GM18867 (cell line): ENCODE results near the gene PTPN14.

Source experiments
- ATAC-seq: cut with Tn5 transposase; IDR thresholded peaks from one replicate; pipeline ENCODE4 v1.9.1; 2021; ENCODE audit warnings: mild to moderate bottlenecking, moderate library complexity; ENCODE audit not compliant: unreplicated experiment

PTPN14 gene

GRCh38 chr1:214439352-214440119 is 111.9 kb downstream of the PTPN14 start:
- ATAC-seq: peak; percentile 95

- ATAC-seq: peak; percentile 25
These were observed 112.9 kb downstream of the PTPN14 start for GRCh38 chr1:214438530-214438929.

- no peak for ATAC-seq
These were observed 113.3 kb downstream of the PTPN14 start for GRCh38 chr1:214438075-214438474.

GRCh38 chr1:214435867-214436266 is 115.5 kb downstream of the PTPN14 start:
- no peak for ATAC-seq

- ATAC-seq: no peak
These were observed 119.2 kb downstream of the PTPN14 start for GRCh38 chr1:214432245-214432644.

- ATAC-seq: no peak
These were observed 121.2 kb downstream of the PTPN14 start for GRCh38 chr1:214429951-214430770.

- ATAC-seq: peak; percentile 97
These were observed 123.5 kb downstream of the PTPN14 start for GRCh38 chr1:214427871-214428277.

GRCh38 chr1:214426426-214426812 is 125.0 kb downstream of the PTPN14 start:
- ATAC-seq: no peak

GRCh38 chr1:214425716-214426425 is 125.5 kb downstream of the PTPN14 start:
- no peak for ATAC-seq

- no peak for ATAC-seq
These were observed 126.3 kb downstream of the PTPN14 start for GRCh38 chr1:214425101-214425500.

- no peak for ATAC-seq
These were observed 128.4 kb downstream of the PTPN14 start for GRCh38 chr1:214423045-214423444.

GRCh38 chr1:214422137-214422671 is 129.2 kb downstream of the PTPN14 start:
- ATAC-seq: no peak

GRCh38 chr1:214420833-214421232 is 130.6 kb downstream of the PTPN14 start:
- no peak for ATAC-seq

GRCh38 chr1:214420341-214420740 is 131.1 kb downstream of the PTPN14 start:
- ATAC-seq: no peak

GRCh38 chr1:214419650-214420049 is 131.8 kb downstream of the PTPN14 start:
- no peak for ATAC-seq

GRCh38 chr1:214418391-214418790 is 133.0 kb downstream of the PTPN14 start:
- ATAC-seq: peak; percentile 32

GRCh38 chr1:214417545-214418210 is 133.7 kb downstream of the PTPN14 start:
- no peak for ATAC-seq

- ATAC-seq: no peak
These were observed 134.5 kb downstream of the PTPN14 start for GRCh38 chr1:214416858-214417257.

- no peak for ATAC-seq
These were observed 135.0 kb downstream of the PTPN14 start for GRCh38 chr1:214416417-214416816.

GRCh38 chr1:214415131-214415530 is 136.3 kb downstream of the PTPN14 start:
- no peak for ATAC-seq

GRCh38 chr1:214414691-214415090 is 136.7 kb downstream of the PTPN14 start:
- no peak for ATAC-seq
